ENCODE results near the gene CRLF1. TPM values are rescaled to one million over a fixed set of nuclear protein-coding genes. Genes with fewer than 3 reads are reported as not detected.
"Not testable (repeated sequence)": the region's sequence is repeated elsewhere in the genome, so short reads cannot be mapped to it uniquely, and the experiment has no call there.

Gene CRLF1
- polyA plus RNA-seq, 3 donors, result 4.5 to 4.8 (median 4.7) TPM

DNA sequence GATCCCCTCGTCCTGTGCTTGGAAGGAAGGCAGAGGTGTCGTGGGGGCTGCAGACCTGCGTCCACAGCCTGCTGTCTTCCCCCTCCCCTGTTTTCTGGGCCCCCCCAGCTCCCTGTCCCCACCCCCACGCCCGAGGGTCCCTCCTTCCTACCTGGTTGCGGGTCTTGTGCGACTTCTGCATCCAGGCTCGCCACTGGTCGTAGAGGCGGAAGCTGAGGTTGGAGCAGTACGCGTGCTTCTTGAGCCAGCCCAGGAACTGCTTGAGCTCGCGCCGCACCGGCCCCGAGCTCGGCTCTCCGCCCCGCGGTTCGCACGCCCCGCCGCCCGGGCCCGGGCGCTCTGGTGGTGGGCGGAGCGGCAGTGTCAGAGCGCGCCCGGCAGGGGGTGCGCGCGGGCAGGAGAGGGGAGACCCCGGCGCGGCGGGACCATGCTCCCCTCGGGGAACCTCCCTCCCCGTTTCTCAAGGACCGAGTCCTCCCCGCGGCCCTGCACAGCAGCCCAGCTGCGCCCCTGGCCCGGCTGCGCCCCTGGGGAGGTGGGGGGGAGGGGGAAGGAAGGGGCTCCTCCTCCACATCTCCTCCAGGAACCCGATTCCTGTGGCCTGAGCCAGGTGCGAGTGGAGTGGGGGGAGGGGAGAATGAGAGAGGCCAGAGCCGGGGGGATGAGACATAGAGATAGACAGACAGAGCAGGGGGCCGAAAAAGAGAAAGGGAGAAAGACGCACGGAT lies 12.3 kb downstream of the CRLF1 start:
- peak; percentile 85 for DNase-seq

DNA sequence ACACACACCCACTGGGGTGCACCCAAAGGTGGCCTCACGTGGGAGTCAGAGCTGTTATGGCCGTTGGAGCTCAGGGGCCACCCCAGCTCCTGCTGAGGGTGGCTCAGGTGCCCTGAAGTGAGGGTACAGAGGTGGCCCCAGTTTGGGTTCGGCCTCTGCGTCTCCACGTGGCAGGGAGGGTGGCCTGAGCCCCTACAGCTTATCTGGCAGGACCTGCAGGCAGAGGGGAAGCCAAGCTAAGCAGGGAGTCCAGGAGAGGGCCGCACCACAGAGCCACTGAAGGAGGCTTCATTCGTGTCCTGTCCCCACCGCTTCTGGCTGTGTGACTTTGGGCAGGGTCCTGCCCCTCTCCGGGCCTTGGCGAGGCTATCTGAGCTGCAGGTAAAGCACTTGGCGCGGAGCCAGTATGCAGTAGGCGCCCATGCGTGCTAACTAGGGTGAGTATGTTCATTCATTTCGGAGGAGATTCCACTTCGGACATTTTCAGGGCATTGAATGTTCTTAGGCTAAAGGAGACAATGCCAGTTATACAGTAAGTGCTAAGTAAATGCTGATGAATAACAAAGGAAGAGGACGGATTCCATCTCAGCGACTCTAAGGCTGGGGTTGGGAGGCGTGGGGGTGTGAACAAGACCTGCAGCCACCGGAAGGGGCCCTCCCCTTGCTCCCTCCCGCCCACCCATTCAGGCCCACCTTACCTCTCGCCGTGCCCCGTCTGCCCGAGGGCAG lies 13.1 kb downstream of the CRLF1 start:
- DNase-seq, result no peak

DNA sequence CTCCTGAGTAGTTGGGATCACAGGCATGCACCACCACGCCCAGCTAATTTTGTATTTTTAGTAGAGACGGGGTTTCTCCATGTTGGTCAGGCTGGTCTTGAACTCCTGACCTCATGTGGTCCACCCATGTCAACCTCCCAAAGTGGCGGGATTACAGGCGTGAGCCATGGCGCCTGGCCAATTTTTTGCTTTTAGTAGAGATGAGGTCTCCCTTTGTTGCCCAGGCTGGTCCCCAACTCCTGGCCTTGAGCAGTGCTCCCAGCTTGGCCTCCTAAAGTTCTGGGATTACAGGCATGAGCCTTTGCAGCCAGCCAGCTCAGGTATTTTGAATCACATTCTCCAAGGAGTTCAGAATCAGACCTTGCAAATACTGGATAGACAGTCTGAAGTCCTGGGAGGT lies 13.9 kb downstream of the CRLF1 start:
- not testable (repeated sequence) for DNase-seq

DNA sequence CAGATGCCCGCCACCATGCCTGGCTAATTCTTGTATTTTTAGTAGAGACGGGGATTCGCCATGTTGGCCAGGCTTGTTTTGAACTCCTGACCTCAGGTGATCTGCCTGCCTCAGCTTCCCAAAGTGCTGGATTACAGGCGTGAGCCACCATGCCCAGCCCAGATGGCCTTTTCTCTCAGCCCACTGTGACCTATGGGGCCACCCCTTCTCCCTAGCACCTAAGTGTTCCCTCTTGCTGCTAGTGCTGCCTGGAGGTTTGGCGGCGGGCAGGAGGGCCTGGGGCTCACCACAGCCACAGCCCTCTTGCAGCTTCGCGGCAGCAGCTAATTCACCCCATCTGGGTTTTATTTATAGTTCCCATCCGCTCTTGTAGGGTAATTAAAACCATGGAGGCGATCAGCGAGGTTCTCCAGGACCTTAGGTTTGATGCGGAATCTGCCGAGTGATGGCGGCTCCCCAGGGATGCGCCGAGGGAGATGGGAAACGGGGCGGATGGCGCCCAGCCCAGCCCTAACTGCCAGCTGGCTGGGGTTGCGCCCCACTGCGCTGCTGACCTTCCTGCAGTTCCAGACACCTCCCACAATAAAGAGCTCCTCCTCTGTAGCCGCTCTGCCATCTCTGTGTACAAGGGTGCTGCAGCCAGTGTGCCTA lies 14.7 kb downstream of the CRLF1 start:
- DNase-seq, result no peak

DNA sequence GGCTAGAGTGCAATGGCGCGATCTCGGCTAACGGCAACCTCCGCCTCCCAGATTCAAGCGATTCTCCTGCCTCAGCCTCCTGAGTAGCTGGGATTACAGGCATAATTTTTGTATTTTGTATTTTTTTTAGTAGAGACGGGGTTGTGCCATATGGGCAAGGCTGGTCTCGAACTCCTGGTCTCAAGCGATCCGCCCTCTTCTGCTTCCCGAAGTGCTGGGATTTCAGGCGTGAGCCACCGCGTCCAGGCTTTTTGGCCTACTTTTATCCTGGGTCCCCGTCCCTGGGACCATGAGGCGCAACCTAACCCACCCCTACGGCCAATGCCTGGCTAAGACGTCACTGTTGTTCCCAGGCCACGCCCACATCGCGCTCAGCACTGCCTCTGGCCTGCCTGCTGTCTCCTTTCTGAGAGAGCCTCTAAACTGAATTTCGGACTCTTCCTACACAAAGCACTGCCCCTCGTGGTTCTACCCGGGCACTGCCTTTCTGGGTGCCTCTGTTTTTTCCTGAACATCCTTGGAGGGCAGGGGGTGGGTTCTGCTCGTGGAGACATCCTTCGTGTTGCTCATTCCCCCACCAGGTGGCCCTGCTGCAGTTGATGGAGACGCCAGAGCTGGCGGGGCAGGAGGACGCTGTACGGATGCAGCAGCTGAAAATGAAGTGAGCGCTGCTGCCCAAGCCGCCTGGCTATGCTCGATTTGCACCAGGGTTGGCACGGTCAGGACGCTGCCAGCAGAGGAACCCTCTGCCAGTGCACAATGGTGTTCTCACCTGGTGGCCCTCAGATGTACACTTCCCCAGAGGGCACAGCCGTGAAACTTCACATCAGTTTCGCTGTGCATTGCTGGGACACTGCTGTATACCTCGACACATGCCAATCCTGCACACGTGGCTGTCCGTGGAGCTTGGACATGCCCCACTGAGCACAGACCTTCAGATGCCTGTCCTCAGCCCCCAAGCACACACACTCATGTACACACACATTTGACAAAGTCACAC lies 16.0 kb downstream of the CRLF1 start:
- peak; percentile 87 for DNase-seq

DNA sequence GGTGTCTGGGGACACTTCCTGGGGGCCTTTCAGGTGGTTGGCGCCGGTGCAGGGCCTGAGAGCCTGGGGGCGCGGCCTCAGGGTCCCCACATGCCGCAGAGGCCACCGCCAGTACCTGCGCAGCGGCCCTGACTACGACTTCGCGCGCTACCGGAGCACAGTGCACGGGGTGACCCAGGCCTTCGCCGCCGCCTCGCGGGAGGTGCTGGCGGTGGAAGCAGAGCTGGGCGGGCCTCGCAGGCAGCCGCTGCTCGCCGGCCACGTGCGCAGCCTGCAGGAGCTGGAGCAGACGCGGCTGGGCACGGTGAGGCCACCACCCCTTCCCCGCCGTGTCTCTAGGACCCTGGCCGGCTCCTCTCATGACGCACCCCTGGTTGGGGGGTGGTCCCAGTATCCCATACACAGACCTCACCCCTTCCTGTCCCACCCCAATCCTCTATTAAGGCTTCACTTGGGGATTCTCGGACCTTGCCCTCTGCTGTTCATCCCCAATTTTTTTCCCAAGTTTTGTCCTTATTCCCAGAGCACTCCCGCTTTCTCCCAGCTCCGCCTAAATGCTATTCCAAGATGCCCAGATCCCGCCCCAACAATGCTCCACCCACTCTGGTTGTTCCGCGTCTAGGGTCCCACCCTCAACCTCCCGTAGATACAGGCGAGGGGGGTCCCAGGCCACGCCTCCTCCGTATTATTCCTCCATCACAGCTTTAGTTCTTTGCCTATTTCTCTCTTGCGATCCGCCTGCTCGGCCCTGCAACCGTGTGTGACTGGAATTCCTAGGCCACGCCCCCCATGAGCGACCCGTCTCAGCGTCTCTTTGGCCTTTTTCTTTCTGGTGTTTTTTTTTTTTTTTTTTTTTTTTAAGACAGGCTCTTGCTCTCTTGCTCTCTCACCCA lies 17.0 kb downstream of the CRLF1 start:
- peak; percentile 68 for DNase-seq

DNA sequence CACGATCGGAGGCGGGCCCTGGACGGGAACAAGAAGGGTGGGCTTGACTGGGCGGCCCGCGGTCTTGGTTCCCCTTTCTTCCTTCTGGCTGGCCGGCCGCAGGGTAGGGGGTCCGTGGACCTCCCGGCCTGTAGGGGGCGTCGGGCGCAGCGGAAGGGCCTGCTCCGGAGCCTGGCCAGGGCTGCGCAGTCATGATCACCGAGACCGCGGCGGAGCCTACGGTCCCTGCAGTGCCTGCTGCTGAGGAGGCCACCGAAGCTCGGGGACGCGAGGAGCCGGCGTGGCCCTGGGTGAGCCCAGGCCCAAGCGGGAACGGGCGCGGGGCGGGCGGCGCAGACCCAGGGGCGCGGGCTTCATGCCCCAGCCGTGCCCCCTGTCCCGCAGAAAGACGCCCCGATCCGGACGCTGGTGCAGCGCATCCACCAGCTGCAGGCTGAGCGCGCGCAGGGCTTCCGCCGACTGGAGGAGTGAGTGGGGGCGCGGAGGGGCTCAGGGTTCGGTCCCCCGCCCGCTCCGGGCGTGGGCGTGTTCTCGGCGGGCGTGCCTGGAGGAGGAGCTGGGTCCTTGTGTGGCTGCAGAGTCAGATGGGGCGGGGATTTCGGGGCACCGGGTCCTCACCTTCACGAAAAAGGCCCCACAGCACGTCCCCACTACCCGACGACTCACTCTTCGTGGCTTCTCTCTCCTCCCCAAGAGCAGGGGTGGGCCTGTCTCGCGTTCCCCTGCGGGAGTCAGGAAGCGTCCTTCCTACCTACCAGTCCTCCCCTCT lies 17.8 kb downstream of the CRLF1 start, which contains the start of gene REX1BD:
TSS of gene REX1BD (plus strand) at position 188 of the 769 bp plus-strand sequence. CDS start at position 192, 4 bp downstream.
- peak; percentile 86 for DNase-seq

DNA sequence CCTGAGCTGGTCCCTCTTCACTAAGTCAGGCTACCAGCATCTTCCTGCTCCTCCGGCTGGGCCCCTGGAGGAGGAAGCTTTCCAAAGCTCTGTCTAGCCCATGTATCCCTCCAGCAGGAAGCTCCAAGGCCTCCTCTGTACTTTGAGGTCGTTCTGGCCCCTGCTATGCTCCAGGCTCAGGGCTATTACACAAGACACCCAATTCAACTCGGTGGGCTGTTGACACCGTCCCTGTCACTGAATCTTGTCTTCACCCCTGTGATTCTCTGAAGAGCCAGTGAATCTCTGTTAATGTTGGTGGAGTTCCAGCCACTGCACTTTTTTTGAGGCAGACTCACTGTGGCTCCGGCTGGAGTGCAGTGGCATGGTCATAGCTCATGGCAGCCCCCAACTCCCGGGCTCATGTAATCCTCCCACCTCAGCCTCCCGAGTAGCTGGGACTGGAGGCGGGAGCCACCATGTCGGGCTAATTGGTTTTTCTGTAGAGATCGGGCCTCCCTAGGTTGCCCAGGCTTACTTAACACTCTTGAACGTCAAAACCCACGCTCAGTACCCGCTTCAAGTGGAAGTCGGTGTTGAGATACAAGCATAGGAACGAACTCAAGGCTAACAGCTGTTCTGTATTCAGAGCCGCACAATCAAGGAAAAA lies 18.5 kb downstream of the CRLF1 start:
- no peak for DNase-seq

DNA sequence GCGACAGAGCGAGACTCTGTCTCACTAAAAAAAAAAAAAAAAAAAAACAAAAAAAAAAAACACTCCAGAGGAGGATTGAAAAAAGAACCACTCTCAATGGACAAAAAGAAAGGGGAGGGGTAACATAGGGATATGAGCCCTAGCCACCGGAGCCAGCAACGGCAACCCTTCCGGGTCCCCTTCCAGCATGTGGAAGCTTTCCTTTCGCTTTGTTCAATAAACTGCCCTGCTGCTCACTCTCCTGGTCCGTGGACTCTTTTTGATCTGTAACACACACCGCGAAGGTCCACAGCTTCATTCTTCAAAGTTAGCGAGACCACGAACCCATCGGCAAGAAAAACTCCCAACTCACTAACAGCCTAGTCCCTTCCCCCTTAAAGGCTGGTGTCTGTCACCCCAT lies 19.0 kb downstream of the CRLF1 start:
- no peak for DNase-seq

DNA sequence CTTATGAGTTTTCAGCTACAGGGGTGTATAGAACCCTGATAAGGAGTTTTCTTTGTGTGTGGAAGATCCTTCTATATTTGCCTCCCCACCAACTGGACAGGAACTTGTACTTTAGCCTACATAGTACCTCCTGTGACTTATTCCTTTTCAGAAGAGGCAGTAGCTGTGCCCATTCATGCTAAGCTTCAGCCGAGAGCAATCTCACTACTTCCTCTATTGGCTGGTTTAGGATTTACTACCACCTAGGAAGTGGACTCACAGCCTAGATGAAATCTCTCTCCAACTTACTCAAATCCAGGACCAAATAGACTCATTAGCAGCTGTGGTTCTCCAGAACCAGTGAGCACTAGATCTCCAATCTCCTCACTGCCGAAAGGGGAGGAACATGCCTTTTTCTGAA lies 20.3 kb downstream of the CRLF1 start:
- DNase-seq, result no peak

DNA sequence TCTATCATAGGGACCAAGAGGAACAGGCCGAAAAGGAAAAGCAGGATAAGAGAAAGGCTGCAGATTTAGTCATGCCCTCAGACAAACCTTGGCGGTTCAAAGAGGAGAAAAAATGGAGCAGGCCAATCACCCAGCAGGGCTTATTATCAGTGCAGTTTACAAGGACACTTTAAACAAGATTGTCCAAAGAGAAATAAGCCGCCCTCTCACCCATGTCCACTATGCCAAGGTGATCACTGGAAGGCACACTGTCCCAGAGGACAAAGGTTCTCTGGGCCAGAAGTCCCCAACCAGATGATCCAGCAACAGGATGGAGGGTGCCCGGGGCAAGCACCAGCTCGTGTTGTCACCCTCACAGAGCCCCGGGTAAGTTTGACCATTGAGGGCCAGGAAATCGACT lies 26.3 kb downstream of the CRLF1 start:
- no peak for DNase-seq

DNA sequence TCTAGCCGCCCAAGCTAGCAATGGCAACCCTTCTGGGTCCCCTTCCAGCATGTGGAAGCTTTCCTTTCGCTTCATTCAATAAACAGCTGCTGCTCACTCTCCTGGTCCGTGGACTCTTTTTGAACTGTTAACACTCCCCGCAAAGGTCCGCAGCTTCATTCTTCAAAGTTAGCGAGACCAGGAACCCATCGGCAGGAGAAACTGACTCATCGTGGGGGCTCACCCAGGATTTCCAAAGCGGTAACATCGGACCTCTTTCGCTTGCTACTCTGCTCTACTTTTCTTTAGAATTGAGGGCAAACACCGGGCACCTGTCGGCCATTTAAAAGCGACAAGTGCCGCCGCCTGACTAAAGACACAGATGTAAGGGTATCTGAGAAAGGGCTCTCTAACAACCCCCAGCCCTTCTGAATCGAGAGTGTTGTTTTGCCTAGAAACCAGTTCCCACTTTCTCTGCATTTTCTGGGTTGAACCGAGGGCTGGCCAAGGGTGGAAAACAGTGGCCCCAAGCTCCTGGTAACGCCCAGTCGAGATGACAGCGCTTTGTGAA lies 29.2 kb downstream of the CRLF1 start:
- DNase-seq, result no peak

DNA sequence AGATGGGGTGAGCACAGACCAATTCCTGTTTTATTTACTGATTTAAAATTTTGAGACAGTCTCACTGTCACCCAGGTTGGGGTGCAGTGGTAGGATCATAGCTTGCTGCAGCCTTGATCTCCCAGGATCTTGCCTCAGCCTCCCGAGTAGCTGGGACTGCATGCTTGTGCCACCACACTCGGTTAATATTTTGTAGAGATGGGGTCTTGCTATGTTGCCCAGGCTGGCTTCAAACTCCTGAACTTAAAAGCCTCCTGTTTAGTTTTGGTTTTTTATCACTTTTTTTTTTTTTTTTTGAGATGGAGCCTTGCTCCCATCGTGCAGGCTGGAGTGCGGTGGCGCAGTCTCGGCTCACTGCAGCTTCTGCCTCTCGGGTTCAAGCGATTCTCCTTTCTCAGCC lies 30.2 kb downstream of the CRLF1 start:
- no peak for DNase-seq

DNA sequence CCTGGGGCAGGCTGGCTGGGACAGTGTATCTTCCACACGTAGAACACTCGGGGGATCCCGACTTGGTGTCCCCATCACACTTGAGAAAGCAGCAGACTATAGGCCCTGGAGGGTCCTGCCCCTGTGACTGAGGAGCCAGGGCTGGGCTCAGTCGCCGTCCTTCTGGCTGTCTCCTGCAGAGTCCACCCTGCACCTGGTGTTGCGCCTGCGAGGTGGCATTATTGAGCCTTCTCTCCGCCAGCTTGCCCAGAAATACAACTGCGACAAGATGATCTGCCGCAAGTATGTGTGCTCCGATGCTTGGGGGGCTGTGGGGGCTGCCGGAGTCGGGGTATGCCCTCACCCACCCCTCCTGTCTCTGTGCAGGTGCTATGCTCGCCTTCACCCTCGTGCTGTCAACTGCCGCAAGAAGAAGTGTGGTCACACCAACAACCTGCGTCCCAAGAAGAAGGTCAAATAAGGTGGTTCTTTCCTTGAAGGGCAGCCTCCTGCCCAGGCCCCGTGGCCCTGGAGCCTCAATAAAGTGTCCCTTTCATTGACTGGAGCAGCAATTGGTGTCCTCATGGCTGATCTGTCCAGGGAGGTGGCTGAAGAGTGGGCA lies 31.8 kb downstream of the CRLF1 start:
- no peak for DNase-seq

DNA sequence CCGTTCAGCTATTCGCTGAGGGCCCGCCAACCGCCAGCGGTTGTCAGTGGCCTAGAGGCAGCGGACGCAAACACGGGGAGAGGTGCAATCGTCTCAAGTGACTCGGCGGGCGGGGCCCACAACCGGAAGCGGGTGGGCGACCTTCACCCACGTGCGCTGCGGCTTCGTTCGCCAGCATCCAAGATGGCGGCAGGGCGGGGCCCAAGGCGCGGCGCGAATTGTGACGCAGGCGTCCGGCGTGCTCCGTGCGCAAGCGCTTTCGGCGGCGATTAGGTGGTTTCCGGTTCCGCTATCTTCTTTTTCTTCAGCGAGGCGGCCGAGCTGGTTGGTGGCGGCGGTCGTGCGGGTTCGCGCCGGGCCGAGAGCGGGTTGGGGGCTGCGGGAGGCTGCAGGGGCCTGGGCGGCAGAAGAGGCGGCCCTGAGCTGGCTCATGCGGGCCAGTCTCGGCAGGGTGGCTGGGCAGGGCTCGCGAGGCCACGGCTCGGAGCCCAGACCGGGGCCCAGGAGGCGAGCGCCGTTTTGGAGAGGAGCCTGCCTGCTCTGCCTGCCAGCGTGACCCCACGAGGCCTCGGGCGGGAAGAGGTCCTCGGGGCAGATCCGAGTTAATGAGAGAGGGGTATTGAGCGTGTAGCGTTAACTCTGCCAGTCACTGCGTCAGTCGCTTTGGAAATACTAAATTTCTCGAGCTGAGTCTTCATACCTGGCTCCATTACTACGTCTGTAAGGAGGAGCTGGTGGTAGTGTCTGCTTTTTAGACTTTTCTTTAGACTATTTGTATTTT lies 34.8 kb downstream of the CRLF1 start, which contains the start of gene UBA52:
TSS of gene UBA52 (plus strand) at position 294 of the 781 bp plus-strand sequence. CDS start 1,444 bp downstream, outside the sequence.
- DNase-seq, result peak; percentile 97

DNA sequence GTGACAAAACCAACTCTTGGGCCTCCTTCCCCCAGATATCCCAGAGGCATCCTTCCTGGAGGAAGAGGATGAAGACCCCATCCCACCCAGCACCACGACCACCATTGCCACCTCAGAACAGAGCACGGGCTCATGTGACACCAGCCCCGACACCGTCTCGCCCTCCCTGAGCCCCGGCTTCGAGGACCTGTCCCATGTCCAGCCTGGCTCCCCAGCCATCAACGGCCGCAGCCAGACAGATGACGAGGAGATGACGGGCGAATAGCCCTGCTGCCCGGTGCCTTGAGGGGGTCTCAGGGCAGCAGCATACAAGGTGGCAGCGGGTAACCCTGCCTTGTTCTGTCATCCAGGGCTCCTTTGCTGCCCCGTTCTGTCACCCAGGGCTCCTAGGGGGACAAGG lies 38.2 kb downstream of the CRLF1 start:
- DNase-seq, result no peak

DNA sequence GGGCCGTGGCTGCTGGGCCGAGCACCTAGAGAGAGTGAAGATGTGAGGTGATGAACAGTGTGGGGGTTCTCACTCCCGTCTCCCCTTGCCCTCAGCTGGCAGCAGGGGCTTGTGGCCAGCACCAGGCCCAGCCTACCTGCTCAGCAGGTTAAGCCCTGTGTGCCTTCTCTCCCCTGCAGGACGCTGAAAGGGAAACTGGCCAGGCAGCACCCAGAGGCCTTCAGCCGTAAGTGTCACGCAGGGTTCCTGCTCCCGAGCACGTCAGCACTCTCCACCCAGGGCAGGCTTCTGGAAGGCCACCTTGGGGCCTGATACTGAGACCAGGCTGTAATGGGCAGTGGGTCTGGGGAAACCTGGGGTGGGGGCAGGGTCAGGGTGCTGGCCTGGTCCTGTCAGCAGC lies 39.6 kb downstream of the CRLF1 start:
- DNase-seq, result no peak
